Smooth muscle cell of the brain vasculature (primary cell): Measurements from ENCODE around the gene C16orf92.
"Not testable (repeated sequence)": the region's sequence is repeated elsewhere in the genome, so short reads cannot be mapped to it uniquely, and the experiment has no call there.

Experiments
- DNase-seq: peaks from one replicate; pipeline ENCODE4 v3.0.0-alpha.2; 2012; ENCODE audit warnings: low read depth, low spot score

The C16orf92 gene

GRCh38 chr16:30005341-30006094 is 17.5 kb upstream of the C16orf92 start:
- DNase-seq: no peak

GRCh38 chr16:30006095-30006473 is 16.9 kb upstream of the C16orf92 start:
- no peak for DNase-seq

GRCh38 chr16:30006659-30007377 is 16.2 kb upstream of the C16orf92 start:
- no peak for DNase-seq

- DNase-seq: no peak
These were observed 15.6 kb upstream of the C16orf92 start for GRCh38 chr16:30007378-30007895.

- no peak for DNase-seq
These were observed 13.7 kb upstream of the C16orf92 start for GRCh38 chr16:30009085-30009862.

- DNase-seq: no peak
These were observed 12.8 kb upstream of the C16orf92 start for GRCh38 chr16:30009990-30010843.

GRCh38 chr16:30010844-30011713 is 11.9 kb upstream of the C16orf92 start, which contains the start of gene DOC2A:
DOC2A (minus strand) TSS chr16:30011027; CDS start chr16:30010222, 805 bp downstream.
- no peak for DNase-seq

GRCh38 chr16:30011714-30012504 is 11.1 kb upstream of the C16orf92 start:
- DNase-seq: no peak

- DNase-seq: not testable (repeated sequence)
These were observed 10.4 kb upstream of the C16orf92 start for GRCh38 chr16:30012598-30012997.

GRCh38 chr16:30015450-30015849 is 7.5 kb upstream of the C16orf92 start:
- not testable (repeated sequence) for DNase-seq

GRCh38 chr16:30016555-30017276 is 6.3 kb upstream of the C16orf92 start:
- DNase-seq: no peak

- DNase-seq: no peak
These were observed 5.7 kb upstream of the C16orf92 start for GRCh38 chr16:30017277-30017656.

- not testable (repeated sequence) for DNase-seq
These were observed 5.1 kb upstream of the C16orf92 start for GRCh38 chr16:30017937-30018336.

- no peak for DNase-seq
These were observed 4.3 kb upstream of the C16orf92 start for GRCh38 chr16:30018731-30019158.

- DNase-seq: no peak
These were observed 588 bp downstream of the C16orf92 start for GRCh38 chr16:30023586-30023985.

- no peak for DNase-seq
These were observed 1.5 kb downstream of the C16orf92 start for GRCh38 chr16:30024451-30024850.

GRCh38 chr16:30025156-30025555 is 2.2 kb downstream of the C16orf92 start:
- no peak for DNase-seq

- no peak for DNase-seq
These were observed 2.6 kb downstream of the C16orf92 start for GRCh38 chr16:30025574-30025973.

GRCh38 chr16:30026449-30026848 is 3.5 kb downstream of the C16orf92 start:
- no peak for DNase-seq
